Measurements from ENCODE around the gene MPO. TPM values are rescaled to one million over a fixed set of nuclear protein-coding genes. Genes with fewer than 3 reads are reported as not detected.
A peak's percentile ranks its signal among the peaks of the same experiment; 100 is the strongest.

MPO gene
- total and polyA plus RNA-seq, 2 of the 8 experiments (the other 6 are each of a cell fraction or from before 2014, with no cell fraction given): 0.06 to 0.74 TPM

- no peak overlapping the region for H3K23ac ChIP-seq (ENCODE audit: insufficient read length)
- 0 out of 2 replicates have a peak overlapping the region, but pooled peaks have one; percentile 65 for H2BK15ac ChIP-seq (ENCODE audit: low read length)
- ChIA-PET POLR2A (ENCODE audit: partially characterized antibody) (interaction anchor here (0.8 to 1.4 kb wide), 3 partner anchors 8 to 147 kb away, joined by 3 to 4 read pairs (median 3); partner anchors contain the start of genes DYNLL2, LPO and MKS1), CTCF (ENCODE audit: partially characterized antibody) (interaction anchor here (0.6 to 2.7 kb wide), 10 partner anchors 9 to 88 kb away, joined by 3 to 13 read pairs (median 4); partner anchors contain the start of gene MKS1)
- H4K8ac ChIP-seq (ENCODE audit: extremely low read depth, insufficient read depth, low read length): no peak overlapping the region
- no peaks in the 10 kb centered on the region for H3K23me2 ChIP-seq (ENCODE audit: low read depth, low read length)
- no peaks in the 10 kb centered on the region for H3K36me3 ChIP-seq (ENCODE audit: control insufficient read depth in 2 of 4, insufficient read depth in 4 of 4, low read length in 3 of 4)
- no peak overlapping the region for H2BK20ac ChIP-seq (ENCODE audit: low read length)
- peaks cover 1 to 18% (median 8%) of the 10 kb centered on the region in 4 experiments; a peak in 5 of 7 replicates for H3K27me3 ChIP-seq (replicated peaks in 1 of 4; ENCODE audit: control insufficient read depth in 3 of 4, extremely low read depth in 1 of 4, insufficient read depth in 3 of 4, low read length in 3 of 4)
- H4K91ac ChIP-seq (replicated peaks; ENCODE audit: insufficient read length, low read length): no peak overlapping the region
- no peak overlapping the region for H3K14ac ChIP-seq (ENCODE audit: insufficient read length)
- no peak overlapping the region for H2AK5ac ChIP-seq (ENCODE audit: low read depth, low read length)
- no peak overlapping the region for H3K9ac ChIP-seq (replicated peaks in 1 of 4; ENCODE audit: extremely low read depth in 1 of 4, low read depth in 3 of 4, low read length in 3 of 4)
- H2BK12ac ChIP-seq (ENCODE audit: low read depth, low read length): no peak overlapping the region
- H3K4me3 ChIP-seq (ENCODE audit: extremely low read depth in 1 of 4, insufficient read depth in 2 of 4, low read depth in 3 of 4, low read length in 4 of 4): no peak overlapping the region
- H3K9me3 ChIP-seq (ENCODE audit: insufficient read depth in 2 of 2, low read depth in 1 of 2, low read length in 1 of 2): no peaks in the 10 kb centered on the region
- 78% methylated on average over 4 of the region's 4 CpGs; no CpG with 5 or more reads in 1 of the 2 experiments for WGBS, 2 experiments (ENCODE audit: extremely low coverage in 1 of 2, insufficient coverage in 1 of 2, insufficient read length in 1 of 2, insufficient replicate concordance in 2 of 2, low coverage in 1 of 2, low lambda C conversion rate in 2 of 2, missing lambda C conversion rate in 1 of 2)
- H2AFZ ChIP-seq (ENCODE audit: low read length): no peak overlapping the region
- no peak overlapping the region for H4K5ac ChIP-seq (ENCODE audit: insufficient read length, low read depth, low read length)
- no peak for DNase-seq (ENCODE audit: low read depth in 1 of 2, low spot score in 2 of 2)
- peaks cover 0 to 4% (median 0%) of the 10 kb centered on the region in 4 experiments; a peak in 4 of 7 replicates for H3K4me1 ChIP-seq (replicated peaks in 1 of 4; ENCODE audit: control insufficient read depth in 3 of 4, insufficient read depth in 4 of 4, low read length in 3 of 4)
- no peak overlapping the region for H2BK120ac ChIP-seq (replicated peaks; ENCODE audit: low read depth, low read length)
- no peak overlapping the region for H3K4ac ChIP-seq (replicated peaks; ENCODE audit: insufficient read length, low read depth, low read length)
- no peaks in the 10 kb centered on the region for H4K20me1 ChIP-seq (replicated peaks in 1 of 2; ENCODE audit: control insufficient read depth in 1 of 2, insufficient read depth in 2 of 2, low read length in 2 of 2)
- no peaks in the 10 kb centered on the region for H3K79me1 ChIP-seq (ENCODE audit: low read depth, low read length)
- no peak for FAIRE-seq
- no peak overlapping the region for H3K56ac ChIP-seq (replicated peaks; ENCODE audit: insufficient read length, low read depth, low read length)
- H3K27ac ChIP-seq (ENCODE audit: low read depth, low read length): no peak overlapping the region
- H3K79me2 ChIP-seq (ENCODE audit: control insufficient read depth in 1 of 2, insufficient read depth in 2 of 2, low read length in 2 of 2): no peaks in the 10 kb centered on the region
- H3K18ac ChIP-seq (ENCODE audit: extremely low read depth, low read length): no peak overlapping the region
- no peak overlapping the region; a peak in 1 of 4 replicates for H3K4me2 ChIP-seq (ENCODE audit: insufficient read depth in 1 of 2, low read depth in 2 of 2, low read length in 2 of 2)
- no peak overlapping the region for H2BK5ac ChIP-seq (ENCODE audit: low read depth, low read length)
- no peak for TF ChIP-seq SIX5 (IDR thresholded peaks at IDR 0.05; ENCODE audit: low read depth, low read length)
- TF ChIP-seq SAP30 (IDR thresholded peaks at IDR 0.05; ENCODE audit: insufficient read depth, insufficient replicate concordance, low read length): no peak
- TF ChIP-seq BCL11A (IDR thresholded peaks at IDR 0.05; ENCODE audit: low read depth in 2 of 2, low read length in 2 of 2): no peak
- TF ChIP-seq ZNF274 (IDR thresholded peaks at IDR 0.05; ENCODE audit: borderline replicate concordance, extremely low read depth, low read length): no peak
- TF ChIP-seq CEBPB (IDR thresholded peaks at IDR 0.05; ENCODE audit: low read depth, low read length): no peak
- no peak for TF ChIP-seq TEAD4 (IDR thresholded peaks at IDR 0.05; ENCODE audit: low read depth, low read length)
- no peak for TF ChIP-seq RAD21 (IDR thresholded peaks at IDR 0.05 in 1 of 2, conservative IDR thresholded peaks at IDR 0.05 in 1 of 2; ENCODE audit: low read depth in 2 of 2, low read length in 2 of 2)
- no peak for TF ChIP-seq POLR2AphosphoS5 (IDR thresholded peaks at IDR 0.05; ENCODE audit: low read depth, low read length)
These were observed 50.9 kb downstream of the MPO start for GRCh38 chr17:58229881-58230280.
